ENCODE results near the gene GGCX. TPM values are rescaled to one million over a fixed set of nuclear protein-coding genes. Genes with fewer than 3 reads are reported as not detected.

Gene GGCX
- polyA plus RNA-seq, 6 donors from 2014 or later: 12.1 to 22.2 (median 16.2) TPM

DNA sequence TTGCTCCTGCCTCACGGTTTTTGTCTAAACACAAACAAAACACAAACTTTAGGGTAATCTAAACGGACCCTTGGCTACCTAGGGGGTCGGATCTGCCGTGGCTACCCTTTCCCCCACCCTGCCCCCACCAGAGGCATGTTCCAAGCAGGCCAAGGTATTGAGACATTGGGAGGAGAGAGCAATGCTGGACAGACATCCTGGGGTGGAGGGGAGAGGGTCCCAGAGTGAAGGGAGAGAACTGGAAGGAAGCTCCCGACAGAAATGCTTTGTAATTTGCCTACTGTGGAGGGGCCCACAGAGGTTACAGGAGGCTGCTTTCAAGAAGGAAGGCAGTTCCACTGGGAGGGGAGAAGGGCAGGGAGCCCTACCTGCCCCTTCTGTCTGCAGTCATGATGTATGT, 36.3 kb downstream of the GGCX start:
- H3K27me3 Mint-ChIP-seq: peaks cover 6 to 10% (median 9%) of the 10 kb centered on the region in 3 donors
- H3K36me3 Mint-ChIP-seq: no peaks in the 10 kb centered on the region
- ATAC-seq (ENCODE audit: low read depth in 2 of 2) (no peak), DNase-seq (no peak)
- peak overlapping the region in 1 of 6 donors; percentile 4 for H3K27ac Mint-ChIP-seq
- no peak overlapping the region for H3K4me3 Mint-ChIP-seq
- H3K4me1 Mint-ChIP-seq: peaks cover 5 to 9% (median 7%) of the 10 kb centered on the region in 3 donors
- H3K9me3 Mint-ChIP-seq: no peaks in the 10 kb centered on the region

DNA sequence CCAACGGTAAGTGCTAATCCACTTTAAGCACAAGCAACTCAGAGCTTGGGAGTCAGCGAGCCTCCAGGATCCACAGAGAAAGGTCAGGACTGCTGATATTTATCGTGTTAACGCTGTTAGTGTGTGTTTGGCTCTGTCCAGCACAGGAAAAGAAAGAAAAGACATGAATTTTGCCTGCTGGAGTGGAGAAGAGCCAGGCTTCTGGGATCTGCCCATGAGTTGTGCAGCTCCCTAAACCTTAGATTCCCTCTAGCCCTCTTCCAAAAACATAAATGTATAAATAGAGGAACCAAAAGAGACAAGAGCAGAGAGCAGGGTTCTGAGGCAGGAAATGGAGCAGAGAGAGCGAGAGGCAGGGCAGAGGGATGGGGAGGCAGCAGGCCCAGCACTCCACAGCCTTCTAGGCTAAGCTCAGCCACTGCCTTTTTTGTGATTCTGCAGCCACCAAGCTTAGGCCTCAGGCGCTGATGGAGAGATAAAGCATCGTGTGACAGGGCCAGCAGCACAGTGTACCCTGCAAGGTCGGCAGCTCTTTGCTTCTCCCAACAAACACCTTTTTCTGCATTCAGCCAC, 36.9 kb downstream of the GGCX start:
- peak; percentile 56 to 58 for ATAC-seq (ENCODE audit: low read depth in 2 of 2)
- peak overlapping the region in 4 of 6 donors; percentile 26 to 76 (median 72) for H3K27ac Mint-ChIP-seq
- no peaks in the 10 kb centered on the region for H3K36me3 Mint-ChIP-seq
- H3K27me3 Mint-ChIP-seq: peaks cover 6 to 10% (median 9%) of the 10 kb centered on the region in 3 donors
- no peak for DNase-seq
- peak overlapping the region in 1 of 8 donors; percentile 16 for H3K4me3 Mint-ChIP-seq
- no peaks in the 10 kb centered on the region for H3K9me3 Mint-ChIP-seq
- peaks cover 5 to 9% (median 7%) of the 10 kb centered on the region in 3 donors for H3K4me1 Mint-ChIP-seq

GRCh38 chr2:85523903-85524335, 37.4 kb downstream of the GGCX start:
- no peak overlapping the region for H3K4me3 Mint-ChIP-seq
- H3K4me1 Mint-ChIP-seq: peaks cover 5 to 9% (median 7%) of the 10 kb centered on the region in 3 donors
- DNase-seq (no peak), ATAC-seq (ENCODE audit: low read depth in 2 of 2) (no peak)
- no peak overlapping the region for H3K27ac Mint-ChIP-seq
- H3K9me3 Mint-ChIP-seq: no peaks in the 10 kb centered on the region
- H3K36me3 Mint-ChIP-seq: no peaks in the 10 kb centered on the region
- H3K27me3 Mint-ChIP-seq: peaks cover 6 to 10% (median 9%) of the 10 kb centered on the region in 3 donors

DNA sequence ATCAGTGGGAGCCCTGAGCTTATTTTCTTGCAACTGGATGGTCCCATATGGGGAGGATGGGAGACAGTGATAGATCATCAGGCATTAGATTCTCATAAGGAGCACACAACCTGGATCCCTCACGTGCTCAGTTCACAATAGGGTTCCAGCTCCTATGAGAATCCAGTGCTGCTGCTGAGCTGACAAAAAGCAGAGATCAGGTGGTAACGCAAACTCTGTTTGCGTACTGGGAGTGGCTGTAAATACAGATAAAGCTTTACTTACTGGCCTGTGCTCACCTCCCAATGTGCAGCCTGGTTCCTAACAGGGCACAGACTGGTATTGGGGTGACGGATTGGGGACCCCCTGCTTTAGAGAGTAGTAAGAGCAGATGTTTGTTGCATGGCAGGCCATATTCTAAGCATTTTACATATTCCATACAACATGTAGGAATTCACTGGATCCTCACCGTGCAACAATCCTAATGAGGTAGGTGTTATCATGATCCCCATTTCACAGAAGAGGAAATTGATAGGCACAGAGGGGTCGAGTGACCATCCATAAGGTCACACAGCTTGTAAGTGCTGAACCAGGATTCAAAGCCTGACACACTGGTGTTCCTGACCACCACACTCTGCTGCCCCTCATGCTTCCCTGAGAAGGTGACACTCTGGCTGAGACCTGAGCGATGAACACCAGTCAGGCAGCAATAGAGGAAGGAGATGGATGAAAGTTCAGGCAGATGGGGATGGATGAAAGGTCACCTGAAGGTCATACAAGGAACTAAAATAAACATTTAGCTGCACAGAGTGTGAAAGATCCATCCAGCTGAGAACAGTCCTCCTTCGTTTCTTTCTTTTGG, 38.0 kb downstream of the GGCX start:
- no peak for ATAC-seq (ENCODE audit: low read depth in 2 of 2)
- H3K9me3 Mint-ChIP-seq: no peaks in the 10 kb centered on the region
- no peaks in the 10 kb centered on the region for H3K36me3 Mint-ChIP-seq
- no peak for DNase-seq
- H3K4me1 Mint-ChIP-seq: peaks cover 5 to 9% (median 7%) of the 10 kb centered on the region in 3 donors
- no peak overlapping the region for H3K4me3 Mint-ChIP-seq
- peak overlapping the region in 1 of 6 donors; percentile 61 for H3K27ac Mint-ChIP-seq
- peaks cover 6 to 10% (median 9%) of the 10 kb centered on the region in 3 donors for H3K27me3 Mint-ChIP-seq

DNA sequence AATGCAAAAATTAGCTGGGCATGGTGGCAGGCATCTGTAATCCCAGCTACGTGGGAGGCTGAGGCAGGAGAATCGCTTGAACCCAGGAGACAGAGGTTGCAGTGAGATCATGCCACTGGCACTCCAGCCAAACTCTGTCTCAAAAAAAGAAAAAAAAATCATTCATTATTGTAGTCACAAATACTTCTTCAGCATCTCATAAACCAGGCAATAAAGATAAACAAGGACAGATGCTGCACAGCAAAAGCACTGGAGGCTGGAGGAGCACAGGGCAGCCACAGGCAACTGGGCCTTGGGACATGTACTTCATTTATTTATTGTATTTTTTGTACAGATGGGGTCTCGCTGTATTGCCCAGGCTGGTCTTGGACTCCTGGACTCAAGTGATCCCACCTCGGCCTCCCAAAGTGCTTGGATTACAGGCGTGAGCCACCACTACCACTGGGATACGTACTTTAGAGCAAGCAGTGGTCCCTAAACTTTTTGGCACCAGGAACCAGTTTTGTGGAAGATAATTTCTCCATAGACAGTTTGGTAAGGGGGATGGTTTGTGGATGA, 39.1 kb downstream of the GGCX start:
- H3K9me3 Mint-ChIP-seq: no peaks in the 10 kb centered on the region
- peaks cover 5 to 9% (median 7%) of the 10 kb centered on the region in 3 donors for H3K4me1 Mint-ChIP-seq
- no peaks in the 10 kb centered on the region for H3K36me3 Mint-ChIP-seq
- no peak overlapping the region for H3K4me3 Mint-ChIP-seq
- peaks cover 6 to 10% (median 9%) of the 10 kb centered on the region in 3 donors for H3K27me3 Mint-ChIP-seq
- DNase-seq (no peak), ATAC-seq (ENCODE audit: low read depth in 2 of 2) (no peak)
- no peak overlapping the region for H3K27ac Mint-ChIP-seq

- H3K36me3 Mint-ChIP-seq: no peaks in the 10 kb centered on the region
- H3K4me1 Mint-ChIP-seq: peaks cover 0 to 2% (median 0%) of the 10 kb centered on the region in 3 donors
- H3K27me3 Mint-ChIP-seq: no peaks in the 10 kb centered on the region
- no peaks in the 10 kb centered on the region for H3K9me3 Mint-ChIP-seq
- peak overlapping the region in 1 of 6 donors; percentile 23 for H3K27ac Mint-ChIP-seq
- H3K4me3 Mint-ChIP-seq: no peak overlapping the region
- ATAC-seq (ENCODE audit: low read depth in 2 of 2): no peak
- no peak for DNase-seq
Measured at GRCh38 chr2:85516653-85517389, 44.5 kb downstream of the GGCX start.

DNA sequence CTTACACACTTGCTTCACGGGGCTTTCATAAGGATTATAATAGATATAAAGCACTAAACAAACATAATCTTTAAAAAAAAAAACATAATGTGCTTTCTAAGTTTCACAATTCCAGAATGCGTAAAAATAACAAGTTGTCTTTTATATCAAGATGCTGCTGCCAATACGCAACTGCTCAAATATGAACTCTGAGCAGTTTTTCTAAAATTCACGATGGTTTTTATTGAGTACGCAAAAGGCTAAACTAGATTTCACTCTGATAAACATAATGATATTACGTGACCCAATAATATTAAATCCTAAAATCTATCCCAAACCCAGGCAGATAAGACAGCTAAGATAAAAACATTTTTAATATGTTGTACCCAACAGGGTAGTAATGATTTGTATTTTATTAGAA, 47.0 kb downstream of the GGCX start:
- Mint-ChIP-seq H3K4me1 (peaks cover 0 to 2% (median 0%) of the 10 kb centered on the region in 3 donors), H3K9me3 (no peaks in the 10 kb centered on the region), H3K4me3 (no peak overlapping the region), H3K27ac (no peak overlapping the region), H3K27me3 (no peaks in the 10 kb centered on the region), H3K36me3 (no peaks in the 10 kb centered on the region)
- ATAC-seq (ENCODE audit: low read depth in 2 of 2): no peak
- no peak for DNase-seq

GRCh38 chr2:85511008-85511811, 50.1 kb downstream of the GGCX start:
- DNase-seq: no peak
- Mint-ChIP-seq H3K36me3 (no peaks in the 10 kb centered on the region), H3K9me3 (no peaks in the 10 kb centered on the region), H3K27me3 (peaks cover 0 to under 1% (median 0%) of the 10 kb centered on the region in 3 donors), H3K4me1 (no peaks in the 10 kb centered on the region), H3K4me3 (no peak overlapping the region), H3K27ac (no peak overlapping the region)
- ATAC-seq (ENCODE audit: low read depth in 2 of 2): no peak

DNA sequence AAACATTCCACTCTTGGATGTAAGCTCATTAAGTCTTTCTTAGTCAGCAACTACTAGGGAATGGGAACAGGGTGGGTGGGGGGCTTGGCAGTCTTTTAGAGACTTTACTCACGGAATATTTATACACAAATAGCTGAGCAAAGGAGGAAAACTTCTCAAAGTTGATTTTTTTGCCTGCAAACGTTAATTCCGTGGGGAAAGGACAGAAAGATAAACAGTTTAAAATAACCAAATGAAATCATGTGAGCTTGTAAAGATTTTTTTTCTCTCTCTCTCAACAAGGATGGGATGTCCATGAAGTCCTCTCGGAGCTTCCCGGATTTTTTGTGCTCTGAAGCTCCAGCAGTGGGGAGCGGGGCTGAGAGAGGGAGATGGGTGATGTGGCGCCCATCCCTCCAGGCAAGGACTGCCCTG, 54.5 kb downstream of the GGCX start:
- Mint-ChIP-seq H3K27ac (no peak overlapping the region), H3K27me3 (peaks cover 0 to 6% (median 0%) of the 10 kb centered on the region in 3 donors), H3K9me3 (no peaks in the 10 kb centered on the region), H3K4me1 (peaks cover 0 to 1% (median under 1%) of the 10 kb centered on the region in 3 donors), H3K4me3 (no peak overlapping the region), H3K36me3 (no peaks in the 10 kb centered on the region)
- ATAC-seq (ENCODE audit: low read depth in 2 of 2) (no peak), DNase-seq (no peak)

- H3K27ac Mint-ChIP-seq: no peak overlapping the region
- no peak for DNase-seq
- no peak overlapping the region for H3K4me3 Mint-ChIP-seq
- ATAC-seq (ENCODE audit: low read depth in 2 of 2): no peak
- H3K9me3 Mint-ChIP-seq: no peaks in the 10 kb centered on the region
- H3K36me3 Mint-ChIP-seq: no peaks in the 10 kb centered on the region
- H3K27me3 Mint-ChIP-seq: peaks cover 0 to 6% (median 0%) of the 10 kb centered on the region in 3 donors
- peaks cover 7 to 12% (median 9%) of the 10 kb centered on the region in 3 donors for H3K4me1 Mint-ChIP-seq
Measured at GRCh38 chr2:85505551-85506238, 55.6 kb downstream of the GGCX start.

- no peaks in the 10 kb centered on the region for H3K36me3 Mint-ChIP-seq
- no peak for DNase-seq
- peak overlapping the region in 1 of 6 donors; percentile 89 for H3K27ac Mint-ChIP-seq
- ATAC-seq (ENCODE audit: low read depth in 2 of 2): no peak
- H3K9me3 Mint-ChIP-seq: no peaks in the 10 kb centered on the region
- no peak overlapping the region for H3K4me3 Mint-ChIP-seq
- H3K27me3 Mint-ChIP-seq: peaks cover 0 to 6% (median 0%) of the 10 kb centered on the region in 3 donors
- peaks cover 12 to 21% (median 17%) of the 10 kb centered on the region in 3 donors for H3K4me1 Mint-ChIP-seq
Measured at GRCh38 chr2:85504778-85505261, 56.5 kb downstream of the GGCX start.

Data from naive B cell (primary cell).